GM19193 (cell line): ENCODE measurements around the gene SORL1.

Source experiments
- POLR2A ChIP-seq: IDR thresholded peaks from 4 replicates; pipeline ENCODE4 v1.6.1; 2011; ENCODE audit not compliant: insufficient read depth, insufficient read length; ENCODE audit errors: extremely low read depth

SORL1 gene

DNA sequence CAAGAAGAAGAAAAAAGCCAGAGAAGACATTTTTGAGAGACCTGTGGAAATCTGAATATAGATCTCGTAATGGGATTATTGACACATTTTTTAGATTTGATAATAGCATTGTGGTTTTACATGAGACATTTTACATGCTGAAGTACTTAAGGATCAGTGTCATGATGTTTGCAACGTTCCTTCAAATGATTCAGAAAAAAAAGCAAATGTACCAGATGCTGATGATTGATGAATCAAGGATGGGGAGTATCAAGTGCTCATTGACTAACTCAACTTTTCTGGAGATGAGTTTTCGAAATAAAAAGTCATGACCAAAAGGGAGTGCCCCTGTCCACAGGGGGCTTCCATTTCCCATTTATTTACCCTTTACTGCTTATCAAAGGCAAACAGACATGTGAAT, 207.7 kb downstream of the SORL1 start:
- no peak for TF ChIP-seq POLR2A

DNA sequence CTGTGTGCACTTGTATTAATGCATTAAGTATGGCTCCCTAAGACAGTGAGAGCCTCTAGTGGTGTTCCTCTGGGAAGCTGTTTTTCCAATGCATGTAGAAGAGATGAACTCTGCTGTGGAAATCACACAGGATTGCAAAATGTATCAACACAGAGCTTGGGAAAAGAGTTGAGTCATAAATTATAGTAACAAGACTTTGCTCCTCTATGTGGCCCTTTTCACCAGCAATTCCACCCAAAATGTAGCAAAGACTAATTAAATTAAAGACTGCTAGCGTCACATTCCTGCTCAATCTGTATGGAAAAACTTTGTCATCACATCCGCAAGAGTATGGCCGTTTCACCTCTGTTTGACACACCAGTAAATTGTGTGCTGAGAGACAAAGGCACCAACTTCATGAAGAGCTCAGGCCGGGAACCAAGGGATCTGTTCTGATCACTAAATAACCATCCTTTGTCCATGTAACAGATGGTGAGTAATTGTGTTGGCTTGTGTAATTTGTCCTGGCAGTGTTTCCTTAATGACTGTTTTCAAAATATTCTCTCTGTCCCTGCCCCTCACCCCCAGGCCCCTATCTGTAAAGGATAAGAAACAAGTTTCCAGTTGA, 209.9 kb downstream of the SORL1 start:
- no peak for TF ChIP-seq POLR2A

DNA sequence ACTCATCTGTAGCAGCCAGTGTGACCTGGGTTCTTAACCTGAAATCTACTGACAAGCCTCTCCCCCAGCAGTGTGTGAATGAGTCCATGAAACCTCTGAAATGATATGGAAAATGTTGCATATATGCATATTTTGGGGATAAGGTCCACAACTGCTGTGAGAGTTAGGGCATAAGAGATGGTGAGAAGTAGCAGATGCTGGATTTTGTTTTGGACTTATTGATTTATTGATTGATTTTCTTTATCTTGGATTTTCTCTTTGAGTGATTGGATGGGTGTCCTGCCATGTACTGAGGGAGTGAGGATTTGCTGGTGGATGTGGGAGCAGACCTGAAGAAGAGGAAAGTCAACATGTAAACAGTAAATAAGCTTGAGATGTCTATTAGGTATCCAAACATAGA, 212.0 kb downstream of the SORL1 start:
- TF ChIP-seq POLR2A: no peak

DNA sequence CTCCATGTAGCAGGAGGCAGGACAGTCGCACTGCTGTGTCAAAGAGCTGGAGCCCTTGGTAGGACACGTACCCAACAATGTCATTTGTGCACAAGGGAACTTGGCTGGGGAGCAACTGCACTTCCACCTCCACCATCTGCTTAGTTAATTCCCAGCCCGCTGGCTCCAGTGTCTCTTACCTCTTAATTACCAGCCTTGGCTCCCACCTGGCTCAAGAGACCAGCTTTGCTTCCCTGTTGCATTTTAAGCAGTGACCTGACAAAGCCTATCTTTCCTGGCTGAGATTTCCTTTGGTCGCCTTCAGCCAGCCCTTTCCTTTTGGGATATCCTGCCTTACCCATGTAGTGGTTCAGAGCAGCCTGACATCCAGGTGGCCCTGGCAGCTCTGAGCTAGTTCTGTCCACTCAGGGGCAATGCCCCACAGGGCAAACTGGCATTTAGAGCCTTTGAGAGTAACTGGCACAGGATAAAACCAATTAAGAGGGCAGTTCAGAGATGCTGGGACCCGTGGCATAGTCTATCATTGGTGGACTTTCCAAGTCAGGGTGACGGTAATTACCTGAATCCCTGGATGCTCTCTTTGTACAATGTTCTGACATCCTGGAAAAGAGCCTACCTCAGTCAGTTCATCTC, 213.2 kb downstream of the SORL1 start:
- no peak for TF ChIP-seq POLR2A

DNA sequence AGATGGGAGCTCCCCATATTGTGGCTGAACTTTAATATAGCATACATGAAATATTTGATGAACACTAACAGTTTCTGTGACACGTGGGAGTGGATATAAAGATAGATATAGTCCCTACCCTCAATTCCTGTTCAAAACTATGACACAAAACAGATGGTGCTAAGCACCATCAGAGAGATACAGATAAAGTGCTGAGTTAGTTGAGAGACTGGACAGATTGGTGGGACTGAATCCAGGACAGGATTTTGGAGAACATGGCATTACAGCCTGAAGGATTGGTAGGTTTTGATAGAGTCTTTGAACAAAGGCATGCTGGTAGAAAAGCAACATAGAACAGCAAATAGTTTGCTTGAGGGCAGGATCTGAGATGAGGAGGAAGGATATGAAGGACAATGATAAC, 215.7 kb downstream of the SORL1 start:
- TF ChIP-seq POLR2A: no peak

DNA sequence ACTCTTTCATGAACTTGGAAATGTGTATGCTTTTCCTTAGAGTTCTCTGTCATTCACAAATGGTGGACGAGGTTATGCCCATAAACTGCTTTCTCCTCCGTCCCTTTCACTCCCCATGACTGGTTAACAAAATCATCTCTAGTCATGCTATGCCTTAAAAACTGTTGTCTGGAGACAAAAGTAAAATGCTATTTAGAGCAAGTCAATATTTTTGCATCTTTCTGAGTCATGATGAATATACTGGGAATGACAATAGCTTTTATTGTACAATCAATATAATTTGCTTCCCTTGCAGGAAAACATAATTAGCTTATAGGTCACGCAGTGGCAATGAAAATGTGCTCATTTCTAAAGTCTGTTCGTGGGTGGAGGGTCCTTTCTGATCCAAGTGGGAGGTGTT, 217.3 kb downstream of the SORL1 start:
- TF ChIP-seq POLR2A: no peak

DNA sequence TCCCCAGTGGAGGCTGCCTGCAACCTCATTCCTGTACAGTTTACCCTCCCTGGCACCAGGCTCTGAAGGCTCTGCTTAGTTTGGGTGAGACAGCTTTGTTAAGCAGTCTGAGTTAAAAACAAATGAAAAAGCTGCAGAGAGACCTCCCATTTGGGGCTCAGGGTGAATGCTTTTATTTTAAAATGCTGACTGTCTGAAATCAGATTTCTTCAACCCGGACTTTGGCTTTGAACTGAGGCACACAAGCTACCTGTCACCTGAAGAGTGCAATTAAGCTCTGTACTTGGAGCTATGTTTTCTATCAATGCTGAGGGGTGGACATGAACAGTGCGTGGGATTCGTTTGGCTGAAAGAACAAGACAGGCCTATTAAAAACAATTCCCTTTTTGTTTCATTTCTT, 218.2 kb downstream of the SORL1 start:
- no peak for TF ChIP-seq POLR2A

DNA sequence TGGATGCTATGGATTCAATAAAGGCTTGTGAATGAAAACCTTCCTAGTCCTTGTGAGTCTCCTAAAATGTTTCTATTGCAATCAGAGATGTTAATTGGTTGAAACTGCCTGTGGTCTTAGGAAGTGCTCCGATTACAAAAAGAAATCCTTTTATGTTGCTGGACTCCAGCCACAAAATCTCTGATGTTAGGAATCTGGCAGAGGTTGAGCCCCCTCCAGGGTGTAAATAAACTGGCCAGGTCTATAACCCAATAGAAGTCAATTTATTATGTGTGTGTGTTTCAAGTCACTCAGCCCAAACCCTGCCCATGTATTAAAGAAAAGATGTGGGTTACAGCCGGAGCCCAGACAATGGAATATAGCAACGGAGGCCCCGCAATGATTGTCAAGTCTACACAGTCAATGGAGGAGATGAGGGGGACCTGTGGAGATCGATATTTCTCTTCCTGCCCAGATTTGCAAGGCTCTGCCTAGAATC, 218.7 kb downstream of the SORL1 start:
- TF ChIP-seq POLR2A: no peak

DNA sequence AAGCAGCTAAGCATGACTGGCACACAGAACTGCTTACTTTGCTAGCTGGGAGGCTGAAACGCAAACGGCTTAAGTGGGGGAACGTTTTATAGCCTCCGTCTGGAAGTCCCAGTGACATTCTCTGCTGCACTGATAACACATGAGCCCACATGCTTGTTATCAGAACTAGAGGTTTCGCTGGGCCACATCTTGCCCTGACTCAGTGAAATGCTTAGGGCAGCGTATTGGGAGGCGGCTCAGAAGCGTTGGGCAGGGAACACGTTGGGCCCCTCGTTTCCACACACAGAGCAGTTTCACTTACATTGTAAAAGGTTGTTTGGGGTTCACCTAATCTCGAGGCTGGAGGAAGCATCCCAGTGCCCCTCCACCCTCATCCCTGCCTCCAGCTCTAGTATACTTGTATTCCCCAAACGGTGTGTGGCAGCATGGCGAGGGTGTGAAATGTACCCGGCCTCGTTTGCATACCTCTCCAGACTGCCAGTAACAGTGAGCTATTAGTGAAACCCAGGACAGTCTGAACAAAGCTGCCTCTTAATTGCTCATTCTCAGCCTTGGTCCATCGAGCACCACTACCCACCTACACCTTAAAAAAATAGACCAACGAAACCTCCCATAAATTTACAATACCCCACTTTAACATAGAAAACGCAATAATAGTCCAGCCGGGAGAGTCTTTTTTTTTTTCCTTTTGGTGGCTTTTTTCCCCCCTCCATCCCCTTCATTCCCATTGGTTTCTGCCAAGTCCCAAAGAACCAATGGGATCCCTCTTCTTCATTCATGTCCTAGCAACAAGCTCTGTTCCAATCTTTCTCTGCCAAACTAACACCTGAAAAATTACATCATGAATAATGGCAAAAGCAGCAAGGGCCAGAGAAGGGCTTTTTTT, 219.4 kb downstream of the SORL1 start:
- TF ChIP-seq POLR2A: no peak

DNA sequence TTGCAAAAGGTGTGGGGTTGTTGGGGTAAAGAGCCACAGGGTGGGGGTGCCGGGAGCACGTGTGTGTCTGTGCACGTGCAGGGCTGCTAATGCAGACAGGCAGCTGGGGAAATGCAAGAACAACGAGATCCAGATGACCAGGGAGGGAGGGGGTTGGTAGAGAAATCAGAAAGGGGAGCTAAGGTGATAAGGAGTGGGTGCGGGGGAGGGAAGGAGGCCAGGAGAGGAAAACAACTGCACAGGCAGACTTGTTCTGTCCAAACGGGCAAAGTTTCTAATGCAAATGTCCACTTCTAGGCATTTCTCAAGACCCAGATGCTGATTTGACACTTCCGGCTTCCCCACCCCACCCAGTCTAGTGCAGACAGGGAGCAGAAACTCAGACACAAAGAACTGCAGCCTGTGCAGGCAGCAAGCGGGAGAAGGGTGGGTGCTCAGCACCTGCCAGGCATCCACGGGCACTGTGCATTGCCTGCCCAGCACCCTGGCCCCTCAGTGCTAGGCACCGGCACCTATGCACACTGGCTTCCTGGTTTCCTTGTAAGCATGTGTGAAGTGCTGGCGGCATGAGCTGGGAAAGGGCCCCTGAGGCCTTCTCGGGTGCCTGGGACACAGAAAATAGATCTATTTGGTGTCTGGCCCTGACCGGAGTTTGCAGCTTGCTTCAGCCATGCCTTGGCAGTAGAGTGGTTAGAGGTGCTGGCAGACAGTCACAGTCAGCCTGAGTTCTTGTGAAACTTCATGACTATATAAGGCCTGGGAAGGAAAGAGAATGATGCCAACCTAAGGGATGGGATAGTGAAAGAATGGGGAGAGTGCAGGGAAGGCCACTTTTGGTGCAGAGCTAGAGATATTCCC, 220.7 kb downstream of the SORL1 start:
- no peak for TF ChIP-seq POLR2A

DNA sequence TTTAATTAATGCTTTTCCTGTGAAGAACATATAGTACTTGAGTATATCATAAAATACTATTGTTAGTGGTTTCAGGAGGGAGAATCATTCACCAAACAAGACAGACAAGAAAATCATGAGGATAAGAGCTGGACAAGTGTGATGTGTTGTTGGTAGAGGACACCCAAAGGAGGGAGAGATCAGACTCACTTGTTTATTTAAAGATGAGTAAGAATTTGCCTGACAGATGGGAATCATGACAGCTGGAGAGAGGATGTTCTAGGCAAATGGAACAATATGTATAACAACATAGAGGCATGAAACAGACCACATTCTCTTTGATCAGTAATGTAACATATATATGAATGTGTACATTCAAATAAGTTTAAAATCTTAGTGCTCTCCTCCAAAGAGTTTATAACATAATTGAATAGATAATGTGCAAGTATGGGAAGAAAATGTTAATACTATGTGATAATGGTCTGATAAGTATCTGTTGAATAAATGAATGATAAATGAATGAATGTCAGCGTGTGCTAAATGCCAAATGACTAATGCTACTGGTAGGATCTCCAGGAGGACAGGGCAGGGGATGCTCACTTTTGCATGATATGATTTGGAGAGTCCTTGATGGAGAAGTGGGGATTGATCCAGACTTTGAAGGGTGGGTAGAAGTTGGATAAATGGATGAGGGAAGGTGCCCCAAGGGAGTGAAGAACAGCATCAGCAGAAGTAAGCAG, 229.6 kb downstream of the SORL1 start:
- TF ChIP-seq POLR2A: no peak
